Stimulated activated CD4-positive, alpha-beta T cell treated with anti-CD3 and anti-CD28 coated beads, TNF-alpha, amount 100 ng/mL, for 4 hours (primary cell): ENCODE results near the gene MRPL51.
A peak's percentile ranks its signal among the peaks of the same experiment; 100 is the strongest.
"Not testable (repeated sequence)": the region's sequence is repeated elsewhere in the genome, so short reads cannot be mapped to it uniquely, and the experiment has no call there.

Experiments used
- DNase-seq, 3 experiments: peaks; one replicate each; pipeline ENCODE4 v3.0.0-alpha.2; 2020; ENCODE audit warnings: low read depth in 3 of 3

The MRPL51 gene

DNA sequence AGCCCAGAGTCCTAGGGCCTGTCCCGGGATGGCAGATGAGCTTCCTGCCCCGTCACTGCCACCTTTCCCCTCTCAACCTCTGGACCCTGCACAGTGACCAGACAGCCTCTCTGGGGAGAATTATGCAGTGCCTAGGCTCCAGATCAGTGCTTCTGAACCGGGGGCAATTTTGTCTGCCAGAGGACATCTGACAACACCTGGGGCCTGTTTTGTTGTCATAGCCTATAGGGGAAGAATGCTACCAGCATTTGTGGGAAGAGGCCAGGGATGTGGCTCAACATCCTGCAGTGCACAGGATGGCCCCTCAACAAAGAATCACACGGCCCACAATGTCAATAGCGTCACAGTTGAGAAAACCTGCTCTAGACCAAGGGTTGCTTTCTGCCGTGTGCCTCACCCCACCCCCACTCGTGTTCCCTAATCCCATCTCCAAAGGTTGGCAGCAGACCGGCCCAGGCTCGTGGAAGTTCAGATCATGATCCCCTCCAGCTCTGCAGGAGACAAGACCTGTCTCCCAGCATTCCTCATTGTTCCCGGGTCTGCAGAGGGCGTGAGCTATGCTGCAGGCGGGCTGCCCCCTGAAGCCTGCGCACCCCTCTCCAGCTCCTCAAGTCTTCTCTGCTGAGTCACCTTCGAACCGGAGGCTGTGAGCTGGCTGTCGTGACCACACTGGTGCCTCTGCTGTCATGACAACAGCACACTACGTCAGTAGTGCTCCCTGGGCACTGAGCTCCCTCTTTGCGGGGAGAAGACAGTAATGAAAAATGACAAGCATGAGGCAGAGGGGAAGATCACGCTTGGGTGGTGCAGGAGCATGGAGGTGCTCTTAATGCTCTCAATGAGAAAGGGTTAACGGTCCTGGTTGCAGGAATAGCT, 39.2 kb upstream of the MRPL51 start:
- peak; percentile 57 to 76 (median 73) for DNase-seq

DNA sequence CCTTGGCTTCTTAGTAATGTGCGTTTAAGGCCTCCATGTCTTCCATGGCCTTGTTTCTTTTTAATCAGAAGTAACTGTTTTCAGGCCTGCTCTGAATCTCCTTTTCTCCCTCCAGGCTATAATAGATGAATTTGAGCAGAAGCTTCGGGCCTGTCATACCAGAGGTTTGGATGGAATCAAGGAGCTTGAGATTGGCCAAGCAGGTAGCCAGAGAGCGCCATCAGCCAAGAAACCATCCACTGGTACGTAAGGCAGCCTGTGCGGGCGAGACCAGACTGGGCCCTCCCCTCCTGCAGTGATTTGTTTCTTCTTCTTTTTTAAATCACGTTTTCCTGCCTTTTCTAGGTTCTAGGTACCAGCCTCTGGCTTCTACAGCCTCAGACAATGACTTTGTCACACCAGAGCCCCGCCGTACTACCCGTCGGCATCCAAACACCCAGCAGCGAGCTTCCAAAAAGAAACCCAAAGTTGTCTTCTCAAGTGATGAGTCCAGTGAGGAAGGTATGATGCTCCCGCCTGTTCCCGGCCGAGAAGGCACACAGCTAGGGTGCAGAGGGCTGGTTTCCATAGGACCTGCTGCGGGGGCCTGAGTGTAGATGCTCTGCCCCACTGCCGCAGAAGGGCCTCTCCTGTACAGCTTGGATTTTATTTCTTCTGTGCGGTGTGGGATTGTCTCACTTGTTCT, 37.7 kb upstream of the MRPL51 start:
- no peak for DNase-seq

DNA sequence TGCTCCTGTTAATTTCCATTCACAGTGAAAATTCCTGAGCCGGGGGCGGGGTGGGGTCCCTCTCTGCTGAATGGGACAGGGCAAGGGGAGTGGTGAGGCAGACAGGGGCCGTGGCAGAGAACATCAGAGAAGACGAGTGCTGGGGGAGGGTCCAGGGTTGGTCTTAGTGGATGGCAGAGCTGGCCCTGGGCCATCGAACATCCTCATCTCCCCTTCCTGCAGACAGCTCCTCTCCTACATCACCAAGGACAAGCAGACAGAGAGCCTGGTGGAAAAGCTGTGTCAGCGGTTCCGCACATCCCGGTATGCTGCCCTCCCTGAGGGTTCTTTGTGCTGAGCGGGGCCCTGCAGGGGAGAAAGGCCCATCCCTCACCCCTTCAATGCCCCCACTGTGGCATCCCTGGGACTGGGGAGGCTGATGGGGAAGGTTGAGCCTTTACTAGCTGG, 36.3 kb upstream of the MRPL51 start:
- no peak for DNase-seq

DNA sequence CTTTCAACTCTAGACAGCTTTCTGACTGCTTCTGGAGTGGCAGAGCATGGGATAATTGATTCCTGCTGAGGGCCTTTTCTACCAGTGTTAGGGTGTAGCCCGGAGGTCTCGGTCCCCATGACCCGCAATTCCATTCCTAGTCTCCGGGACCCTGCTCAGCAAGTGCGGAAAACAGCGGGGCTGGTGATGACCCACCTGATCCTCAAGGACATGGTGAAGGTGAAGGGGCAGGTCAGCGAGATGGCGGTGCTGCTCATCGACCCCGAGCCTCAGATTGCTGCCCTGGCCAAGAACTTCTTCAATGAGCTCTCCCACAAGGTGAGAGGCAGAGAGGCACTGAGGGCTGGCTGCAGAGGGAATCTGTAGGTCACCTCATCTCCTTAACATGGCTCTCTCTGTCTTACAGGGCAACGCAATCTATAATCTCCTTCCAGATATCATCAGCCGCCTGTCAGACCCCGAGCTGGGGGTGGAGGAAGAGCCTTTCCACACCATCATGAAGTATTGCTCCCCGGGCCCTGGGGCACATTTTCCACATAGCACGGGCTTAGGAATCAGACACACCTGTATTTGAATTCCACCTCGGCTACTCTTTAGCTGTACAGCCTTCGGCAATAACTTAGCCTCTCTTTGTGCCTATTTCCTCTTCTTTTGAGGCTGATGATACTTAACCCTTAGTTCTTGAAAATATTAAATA, 35.6 kb upstream of the MRPL51 start:
- DNase-seq, result no peak

DNA sequence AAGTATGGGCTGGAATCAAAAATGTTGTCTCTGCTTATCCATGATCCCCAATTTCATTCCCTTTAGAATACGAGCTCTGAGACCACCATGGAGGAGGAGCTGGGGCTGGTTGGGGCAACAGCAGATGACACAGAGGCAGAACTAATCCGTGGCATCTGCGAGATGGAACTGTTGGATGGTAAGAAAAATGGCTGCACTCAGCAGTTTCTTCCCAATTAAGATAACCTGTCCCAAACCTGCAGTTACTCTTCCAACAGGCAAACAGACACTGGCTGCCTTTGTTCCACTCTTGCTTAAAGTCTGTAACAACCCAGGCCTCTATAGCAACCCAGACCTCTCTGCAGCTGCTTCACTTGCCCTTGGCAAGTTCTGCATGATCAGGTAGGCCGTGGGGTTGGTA, 34.6 kb upstream of the MRPL51 start:
- no peak for DNase-seq

DNA sequence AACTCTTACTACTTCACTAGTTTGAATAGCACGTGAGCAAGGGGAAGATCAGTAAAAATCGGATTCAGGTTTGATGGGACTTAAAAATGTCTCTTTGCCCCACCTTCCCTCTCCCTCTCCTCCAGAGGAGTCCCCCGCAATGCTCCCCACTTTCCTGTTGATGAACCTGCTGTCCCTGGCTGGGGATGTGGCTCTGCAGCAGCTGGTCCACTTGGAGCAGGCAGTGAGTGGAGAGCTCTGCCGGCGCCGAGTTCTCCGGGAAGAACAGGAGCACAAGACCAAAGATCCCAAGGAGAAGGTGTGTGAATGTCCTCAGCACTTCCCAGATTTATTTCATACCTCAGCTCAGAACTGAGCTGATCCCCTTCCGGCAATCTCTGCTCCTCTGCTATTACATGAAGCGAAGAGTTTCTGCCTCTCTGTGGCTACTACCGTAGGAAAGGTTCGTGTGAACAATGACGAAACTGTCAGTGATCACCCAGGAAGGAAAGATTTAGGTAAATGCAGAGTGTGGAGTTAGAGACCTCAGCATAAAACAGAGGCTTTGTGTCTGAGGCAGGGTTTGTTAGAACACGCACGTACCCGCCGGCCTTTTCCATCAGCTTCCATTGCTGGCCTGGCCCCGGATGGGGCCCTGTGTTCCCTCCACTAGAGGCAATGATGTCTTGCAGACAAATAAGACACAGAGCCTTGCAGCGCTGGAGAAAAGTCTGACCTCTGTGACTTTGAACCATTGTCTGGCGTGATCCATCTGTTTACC, 33.9 kb upstream of the MRPL51 start:
- DNase-seq, result no peak

DNA sequence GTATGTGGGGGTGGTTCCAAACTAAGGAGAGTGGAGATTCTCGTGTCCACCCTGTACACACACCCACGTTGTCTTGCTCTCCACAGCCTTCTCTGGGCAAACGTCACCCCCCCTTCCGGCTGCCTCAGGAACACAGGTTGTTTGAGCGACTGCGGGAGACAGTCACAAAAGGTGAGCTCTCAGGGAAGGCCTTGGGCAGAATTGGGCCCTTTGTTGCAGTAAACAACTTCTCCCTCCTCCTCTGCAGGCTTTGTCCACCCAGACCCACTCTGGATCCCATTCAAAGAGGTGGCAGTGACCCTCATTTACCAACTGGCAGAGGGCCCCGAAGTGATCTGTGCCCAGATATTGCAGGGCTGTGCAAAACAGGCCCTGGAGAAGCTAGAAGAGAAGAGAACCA, 33.1 kb upstream of the MRPL51 start:
- no peak for DNase-seq

DNA sequence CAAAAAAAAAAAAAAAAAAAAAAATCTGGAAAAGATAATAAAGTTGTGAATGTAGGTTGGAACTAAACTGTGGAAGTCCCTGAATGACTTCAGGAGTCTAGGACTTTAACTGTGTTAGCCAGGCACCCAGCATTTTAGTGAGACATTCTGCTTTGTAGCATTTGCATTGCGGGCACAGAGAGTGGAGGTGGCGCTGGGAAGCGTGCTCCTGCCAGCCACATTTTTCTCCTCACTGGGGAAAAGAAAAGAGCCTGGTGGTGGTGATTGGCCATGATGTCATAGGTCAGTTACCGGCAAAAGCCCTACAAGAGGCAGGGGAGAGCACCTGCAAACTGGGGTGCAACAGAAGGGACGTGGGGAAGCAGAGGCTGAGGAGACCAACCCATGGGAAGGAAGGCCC, 31.6 kb upstream of the MRPL51 start:
- DNase-seq, result no peak

DNA sequence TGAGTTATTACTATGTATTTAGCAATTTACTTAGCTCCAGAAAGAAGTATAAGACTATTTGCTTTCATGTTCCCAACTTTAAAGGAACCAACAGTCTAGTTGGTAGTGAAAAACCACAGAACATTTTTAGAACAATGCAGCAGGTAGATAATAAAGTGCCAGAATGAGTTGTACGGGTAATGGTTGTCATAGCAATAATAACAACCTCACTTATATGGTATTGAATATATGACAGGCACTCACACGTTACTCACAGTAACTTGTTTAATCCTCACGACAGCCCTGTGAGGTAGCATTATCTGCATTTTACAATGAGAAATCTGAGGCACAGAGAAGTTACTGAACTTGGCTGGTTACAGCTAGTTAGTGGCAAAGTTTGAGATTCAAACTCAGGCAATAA, 30.6 kb upstream of the MRPL51 start:
- no peak for DNase-seq

DNA sequence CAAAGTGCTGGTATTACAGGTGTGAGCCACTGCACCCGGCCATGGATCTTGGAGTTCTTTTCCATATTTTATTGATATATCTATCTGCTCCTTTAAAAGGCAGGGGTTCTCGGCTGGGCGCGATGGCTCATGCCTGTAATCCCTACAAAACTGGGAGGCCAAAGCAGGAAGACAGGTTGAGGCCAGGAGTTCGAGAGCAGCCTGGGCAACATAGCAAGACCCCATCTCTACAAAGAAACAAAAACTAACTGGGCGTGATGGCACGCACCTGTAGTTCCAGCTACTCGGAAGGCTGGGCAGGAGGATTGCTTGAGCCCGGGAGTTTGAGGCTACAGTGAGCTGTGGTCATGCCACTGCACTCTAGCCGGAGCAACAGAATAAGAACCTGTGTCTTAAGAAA, 29.1 kb upstream of the MRPL51 start:
- no peak for DNase-seq

DNA sequence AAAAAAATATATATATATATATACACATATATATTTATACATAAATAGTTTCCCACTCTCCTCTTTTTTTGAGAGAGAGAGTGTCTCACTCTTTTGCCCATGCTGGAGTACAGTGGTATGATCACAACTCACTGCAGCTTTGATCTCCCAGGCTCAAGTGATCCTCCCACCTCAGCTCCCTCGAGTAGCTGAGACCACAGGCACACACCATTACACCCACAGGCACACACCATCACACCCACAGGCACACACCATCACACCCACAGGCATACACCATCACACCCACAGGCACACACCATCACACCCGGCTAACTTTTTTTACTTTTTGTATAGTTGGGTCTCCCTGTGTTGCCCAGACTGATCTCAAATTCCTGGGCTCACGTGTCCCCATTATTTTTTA, 27.1 kb upstream of the MRPL51 start:
- DNase-seq, result no peak

DNA sequence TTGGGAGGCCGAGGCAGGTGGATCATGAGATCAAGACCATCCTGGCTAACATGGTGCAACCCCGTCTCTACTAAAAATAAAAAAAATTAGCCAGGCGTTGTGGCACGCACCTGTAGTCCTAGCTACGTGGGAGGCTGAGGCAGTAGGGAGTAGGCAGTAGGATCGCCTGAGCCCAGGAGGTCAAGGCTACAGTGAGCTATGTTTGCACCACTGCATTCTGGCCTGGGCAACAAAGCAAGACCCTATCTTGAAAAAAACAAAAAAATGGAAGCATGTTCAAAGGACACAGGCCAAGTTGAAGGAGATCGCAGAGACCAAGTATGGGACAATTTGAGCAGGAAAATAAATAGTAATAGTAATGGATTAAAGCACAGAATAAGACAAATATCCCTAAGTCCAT, 15.0 kb upstream of the MRPL51 start:
- DNase-seq, result no peak

DNA sequence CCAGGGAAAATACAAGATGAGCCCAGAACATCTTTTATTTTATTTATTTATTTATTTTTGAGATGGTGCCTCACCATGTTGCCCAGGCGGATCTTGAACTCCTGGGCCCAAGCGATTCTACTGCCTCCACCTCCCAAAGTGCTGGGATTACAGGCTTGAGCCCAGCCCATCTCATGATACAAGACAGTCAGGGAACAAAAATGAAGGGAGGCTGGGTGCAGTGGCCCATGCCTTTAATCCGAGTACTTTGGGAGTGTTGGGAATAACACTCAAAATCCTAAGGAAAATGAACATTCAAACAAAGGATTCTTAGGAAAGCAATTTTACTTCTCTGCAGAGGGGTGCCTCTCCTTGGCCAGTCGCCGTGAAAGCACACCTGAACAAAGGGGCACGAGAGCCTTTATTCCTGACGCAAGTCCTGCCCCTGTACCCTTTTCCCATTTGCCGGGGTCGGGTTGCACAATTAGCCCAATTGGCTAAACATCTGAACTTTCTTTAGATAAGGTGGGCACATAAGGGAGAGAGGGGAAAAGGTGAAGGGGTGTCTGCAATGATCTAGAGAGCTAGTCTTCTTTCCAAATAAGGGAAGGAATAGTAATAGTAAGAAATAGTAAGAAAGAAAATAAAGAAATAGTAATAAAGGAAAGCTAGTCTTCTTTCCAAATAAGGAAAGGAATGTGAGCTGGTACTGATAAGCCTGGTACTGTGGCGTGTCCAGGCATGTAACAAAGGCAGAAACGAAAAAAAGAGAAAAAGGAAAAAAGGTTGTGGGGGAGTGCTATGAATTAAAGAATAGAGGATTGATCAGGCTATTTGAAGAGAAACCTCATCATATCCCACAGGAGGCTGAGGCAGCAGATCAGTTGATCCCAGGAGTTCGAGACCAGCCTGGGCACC, 14.3 kb upstream of the MRPL51 start:
- no peak for DNase-seq

DNA sequence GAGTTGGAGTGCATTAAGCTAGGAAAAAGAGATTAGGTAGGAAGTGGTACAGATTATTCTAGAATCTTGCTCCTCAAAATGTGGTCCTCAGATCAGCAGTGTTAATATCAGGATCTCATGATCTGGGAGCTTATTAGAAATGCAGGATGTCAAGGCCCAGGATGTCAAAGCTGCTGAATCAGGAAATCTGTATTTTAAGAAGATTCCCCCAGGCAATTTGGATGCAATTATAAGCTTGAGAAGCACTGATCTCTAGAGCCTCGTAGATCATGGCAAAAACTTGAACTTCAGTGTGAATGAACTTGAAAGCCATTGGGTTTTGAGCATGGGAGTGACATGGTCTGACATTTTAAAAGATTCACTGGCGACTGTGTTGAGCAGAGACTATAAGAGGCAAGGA, 7.4 kb upstream of the MRPL51 start:
- no peak for DNase-seq

DNA sequence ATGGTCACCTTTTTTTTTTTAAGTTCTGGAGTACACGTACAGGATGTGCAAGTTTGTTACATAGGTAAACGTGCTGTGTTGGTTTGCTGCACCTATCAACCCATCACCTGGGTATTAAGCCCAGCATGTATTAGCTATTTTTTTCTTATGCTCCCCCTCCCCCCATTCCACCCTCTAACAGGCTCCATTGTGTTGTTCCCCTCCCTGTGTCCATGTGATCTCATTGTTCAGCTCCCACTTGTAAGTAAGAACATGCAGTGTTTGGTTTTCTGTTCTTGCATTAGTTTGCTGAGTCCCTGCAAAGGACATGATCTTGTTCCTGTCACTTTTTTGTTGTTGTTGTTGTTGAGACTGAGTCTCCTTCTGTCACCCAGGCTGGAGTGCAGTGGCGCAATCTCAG, 4.2 kb upstream of the MRPL51 start:
- not testable (repeated sequence) for DNase-seq

DNA sequence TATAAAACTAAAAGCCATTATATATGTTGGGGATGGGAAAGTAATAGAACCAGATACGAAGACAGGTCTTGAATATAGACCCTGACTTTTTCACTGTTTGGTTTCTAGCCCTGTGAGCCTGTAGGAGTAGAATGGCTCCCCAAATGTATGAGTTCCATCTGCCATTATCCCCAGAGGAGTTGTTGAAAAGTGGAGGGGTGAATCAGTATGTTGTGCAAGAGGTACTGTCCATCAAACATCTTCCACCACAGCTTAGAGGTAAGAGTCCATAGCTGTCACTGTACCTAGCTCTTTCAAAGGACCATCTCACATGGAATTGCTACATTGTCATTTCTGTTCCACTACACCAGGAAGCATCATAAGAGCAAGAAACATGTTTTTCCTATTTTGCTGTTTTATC, 1.9 kb upstream of the MRPL51 start:
- DNase-seq, result no peak

DNA sequence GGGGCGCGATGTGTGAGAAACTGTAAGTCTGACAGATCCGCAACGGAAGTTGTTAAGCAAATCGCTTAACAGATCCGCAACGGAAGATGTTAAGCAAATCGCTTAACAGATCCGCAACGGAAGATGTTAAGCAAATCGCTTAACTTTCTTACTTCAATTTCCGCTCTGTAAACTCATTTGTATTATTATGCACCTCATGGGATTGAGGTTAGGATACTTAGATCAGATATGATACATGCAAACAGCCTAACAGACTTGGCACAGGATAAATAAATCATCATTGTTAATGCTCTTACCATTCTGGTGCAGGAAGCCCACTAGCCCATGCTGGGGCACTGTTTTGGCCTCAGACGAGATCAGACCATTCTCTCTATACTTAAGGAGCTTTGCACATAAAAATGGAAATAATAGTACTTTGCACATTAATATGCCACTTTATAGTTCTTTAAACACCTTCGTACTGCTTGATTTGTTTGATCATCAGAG, 1.2 kb upstream of the MRPL51 start:
- DNase-seq, result no peak

DNA sequence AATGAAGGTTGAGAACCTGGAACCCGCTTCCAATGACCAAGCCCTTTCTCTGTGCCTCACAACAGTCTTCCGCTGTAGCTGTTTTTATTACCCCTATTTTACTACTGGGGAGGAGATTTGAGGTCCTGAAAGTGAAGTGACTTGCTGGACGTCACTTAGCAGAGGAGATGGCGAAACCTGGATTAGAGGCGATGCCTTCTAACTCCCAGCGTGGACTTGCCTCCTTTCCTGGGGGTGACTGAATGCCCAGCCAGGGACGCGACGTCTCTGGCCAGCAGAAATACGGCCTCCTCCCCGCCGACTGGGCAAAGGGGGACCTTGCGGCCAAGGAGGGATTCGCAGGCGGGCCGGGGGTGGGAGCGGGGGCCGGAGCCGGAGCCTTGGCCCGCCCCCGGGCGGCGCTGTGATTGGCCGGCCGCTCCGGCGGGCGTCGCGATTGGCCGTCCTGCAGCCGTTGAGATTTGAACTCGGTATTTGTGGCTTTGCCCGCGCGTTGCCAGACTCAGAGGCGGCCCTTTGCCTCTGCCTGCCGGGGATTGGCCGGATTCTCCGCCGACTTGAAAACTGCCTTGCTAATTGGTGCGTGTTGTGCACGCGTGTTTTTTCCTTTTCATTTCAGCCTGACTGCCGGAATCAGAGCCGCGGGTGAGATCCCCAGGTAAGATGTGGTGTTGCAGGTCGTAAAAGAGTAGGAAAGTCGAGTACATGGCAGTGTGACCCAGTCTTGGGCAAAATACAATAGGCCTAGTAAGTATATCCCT, 615 bp upstream of the MRPL51 start, which contains the start of gene NCAPD2:
TSS of gene NCAPD2 (plus strand) at position 606 of the 761 bp plus-strand sequence. CDS start 997 bp downstream, outside the sequence.
- DNase-seq, result peak; percentile 85 to 88 (median 87)

DNA sequence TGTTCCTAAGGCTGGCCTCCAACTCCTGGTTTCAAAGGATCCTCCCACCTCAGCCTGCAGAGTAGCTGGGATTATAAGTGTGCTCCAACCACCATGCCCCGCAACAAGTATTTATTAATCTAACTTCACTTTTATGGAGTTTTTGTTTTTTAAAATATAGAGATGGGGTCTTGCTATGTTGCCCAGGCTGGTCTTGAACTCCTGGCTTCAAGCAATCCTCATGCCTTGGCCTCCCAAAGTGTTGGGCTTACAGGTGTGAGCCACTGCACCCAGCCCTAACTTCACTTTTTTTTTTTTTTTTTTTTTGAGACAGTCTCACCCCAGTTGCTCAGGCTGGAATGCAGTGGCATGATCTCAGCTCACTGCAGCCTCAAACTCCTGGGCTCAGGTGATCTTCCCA, 2.4 kb downstream of the MRPL51 start:
- DNase-seq, result not testable (repeated sequence)

DNA sequence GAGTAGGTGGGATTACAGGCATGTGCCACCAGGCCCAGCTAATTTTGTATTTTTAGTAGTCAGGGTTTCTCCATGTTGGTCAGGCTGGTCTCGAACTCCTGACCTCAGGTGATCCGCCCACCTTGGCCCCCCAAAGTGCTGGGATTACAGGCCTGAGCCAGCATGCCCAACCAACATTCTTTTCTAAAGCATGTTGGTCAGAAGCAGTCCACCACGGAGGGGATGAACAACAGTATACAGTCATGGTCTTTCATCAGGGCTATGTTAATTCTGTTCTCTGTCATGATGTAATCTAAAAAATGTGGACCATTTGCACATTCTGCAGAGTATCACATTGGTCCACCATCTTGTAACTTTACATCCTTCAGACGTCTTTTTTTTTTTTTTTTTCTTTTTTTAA, 3.6 kb downstream of the MRPL51 start:
- DNase-seq, result no peak
